ENCODE results near the gene AGAP1. TPM values are rescaled to one million over a fixed set of nuclear protein-coding genes. Genes with fewer than 3 reads are reported as not detected.

AGAP1 gene
- total RNA-seq, 2 donors from 2014 or later, result 32.8 to 34.7 TPM

DNA sequence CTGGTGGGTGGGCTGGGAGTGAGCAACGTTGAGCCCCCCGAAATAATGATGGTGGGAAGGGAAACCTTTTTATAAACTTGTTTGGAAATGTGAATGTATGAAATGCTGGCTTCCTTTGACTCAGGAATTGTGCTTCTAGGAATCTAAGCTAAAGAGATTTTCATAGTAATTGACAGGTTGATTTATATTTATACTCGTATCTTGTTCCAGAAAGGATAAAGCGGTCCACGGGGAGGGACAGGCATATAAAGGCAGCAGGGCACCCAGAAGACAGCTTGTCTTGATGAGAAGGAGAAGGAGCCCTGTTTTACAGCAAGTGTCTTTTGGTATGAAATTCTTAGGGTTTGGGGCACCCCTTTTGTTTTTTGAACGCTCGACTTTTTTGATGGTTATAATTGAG, 157.8 kb downstream of the AGAP1 start:
- DNase-seq, result no peak
- no peak overlapping the region for H3K4me3 ChIP-seq (ENCODE audit: low read length)
- no peak overlapping the region for H3K9ac ChIP-seq (ENCODE audit: extremely low read depth, low read length, poor library complexity, severe bottlenecking)
- H3K4me1 Mint-ChIP-seq, result no peaks in the 10 kb centered on the region
- WGBS, 2 experiments (ENCODE audit: insufficient coverage in 1 of 2, insufficient read length in 1 of 2), result 94 to 97% methylated on average over 6 to 7 of the region's 7 CpGs
- H3K27ac ChIP-seq (ENCODE audit: low read depth, low read length), result no peak overlapping the region
- H3K9me3 Mint-ChIP-seq, result no peaks in the 10 kb centered on the region
- H3K4me1 ChIP-seq (ENCODE audit: control insufficient read depth, insufficient read depth, low read length), result no peaks in the 10 kb centered on the region
- H3K27me3 Mint-ChIP-seq (ENCODE audit: insufficient read depth), result peaks cover 2% of the 10 kb centered on the region
- H3K27me3 ChIP-seq (ENCODE audit: control insufficient read depth, insufficient read depth, low read length, poor library complexity, severe bottlenecking), result no peaks in the 10 kb centered on the region
- H3K27ac Mint-ChIP-seq, result no peak overlapping the region
- no peaks in the 10 kb centered on the region for H3K36me3 Mint-ChIP-seq (ENCODE audit: low read depth)
- no peaks in the 10 kb centered on the region for H3K9me3 ChIP-seq (ENCODE audit: control insufficient read depth, low read length)
- H3K36me3 ChIP-seq (ENCODE audit: control insufficient read depth, insufficient read depth, low read length), result no peaks in the 10 kb centered on the region
- H3K4me3 Mint-ChIP-seq, result no peak overlapping the region
- TF ChIP-seq, protein P1, sequence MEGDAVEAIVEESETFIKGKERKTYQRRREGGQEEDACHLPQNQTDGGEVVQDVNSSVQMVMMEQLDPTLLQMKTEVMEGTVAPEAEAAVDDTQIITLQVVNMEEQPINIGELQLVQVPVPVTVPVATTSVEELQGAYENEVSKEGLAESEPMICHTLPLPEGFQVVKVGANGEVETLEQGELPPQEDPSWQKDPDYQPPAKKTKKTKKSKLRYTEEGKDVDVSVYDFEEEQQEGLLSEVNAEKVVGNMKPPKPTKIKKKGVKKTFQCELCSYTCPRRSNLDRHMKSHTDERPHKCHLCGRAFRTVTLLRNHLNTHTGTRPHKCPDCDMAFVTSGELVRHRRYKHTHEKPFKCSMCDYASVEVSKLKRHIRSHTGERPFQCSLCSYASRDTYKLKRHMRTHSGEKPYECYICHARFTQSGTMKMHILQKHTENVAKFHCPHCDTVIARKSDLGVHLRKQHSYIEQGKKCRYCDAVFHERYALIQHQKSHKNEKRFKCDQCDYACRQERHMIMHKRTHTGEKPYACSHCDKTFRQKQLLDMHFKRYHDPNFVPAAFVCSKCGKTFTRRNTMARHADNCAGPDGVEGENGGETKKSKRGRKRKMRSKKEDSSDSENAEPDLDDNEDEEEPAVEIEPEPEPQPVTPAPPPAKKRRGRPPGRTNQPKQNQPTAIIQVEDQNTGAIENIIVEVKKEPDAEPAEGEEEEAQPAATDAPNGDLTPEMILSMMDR (conservative IDR thresholded peaks at IDR 0.05), result no peak

DNA sequence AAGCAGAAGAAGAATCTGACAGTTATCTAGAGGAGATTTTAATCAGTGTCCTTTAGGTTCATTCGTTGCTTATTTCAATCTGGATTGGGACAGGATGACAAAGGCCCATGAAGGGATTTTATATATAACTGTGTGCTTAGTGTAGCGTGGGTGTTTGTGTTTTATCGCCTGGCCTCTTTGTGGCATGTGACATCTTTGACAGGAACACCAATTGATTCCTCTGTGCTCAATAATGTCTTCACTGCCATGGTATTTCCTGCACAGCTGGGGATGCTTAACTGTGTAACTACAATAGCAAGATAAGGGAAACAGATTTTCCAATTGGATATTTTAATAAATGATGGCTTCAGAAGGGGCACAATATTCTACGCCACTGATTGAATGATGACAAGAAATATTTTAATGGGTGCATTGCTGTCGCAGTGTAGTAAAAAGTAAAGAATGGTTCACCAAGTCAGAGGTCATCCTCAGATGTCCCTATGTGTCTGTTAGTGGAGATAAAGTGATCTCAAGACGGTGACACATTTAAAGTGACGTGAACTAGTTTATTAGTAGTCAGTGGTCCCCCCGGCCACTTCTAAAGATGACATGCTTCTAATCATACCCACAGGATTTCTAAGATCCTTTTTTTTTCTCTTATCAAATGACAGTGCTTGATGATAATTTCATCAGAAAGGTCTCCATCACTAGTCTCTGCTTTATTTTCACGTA, 160.4 kb downstream of the AGAP1 start:
- DNase-seq, result no peak
- no peaks in the 10 kb centered on the region for H3K9me3 Mint-ChIP-seq
- Histone ChIP-seq H3K27me3 (ENCODE audit: control insufficient read depth, insufficient read depth, low read length, poor library complexity, severe bottlenecking) (no peaks in the 10 kb centered on the region), H3K9ac (ENCODE audit: extremely low read depth, low read length, poor library complexity, severe bottlenecking) (no peak overlapping the region), H3K9me3 (ENCODE audit: control insufficient read depth, low read length) (no peaks in the 10 kb centered on the region), H3K27ac (ENCODE audit: low read depth, low read length) (peak overlapping the region; percentile 9), H3K4me1 (ENCODE audit: control insufficient read depth, insufficient read depth, low read length) (peaks cover 4% of the 10 kb centered on the region), H3K36me3 (ENCODE audit: control insufficient read depth, insufficient read depth, low read length) (no peaks in the 10 kb centered on the region), H3K4me3 (ENCODE audit: low read length) (no peak overlapping the region)
- H3K27ac Mint-ChIP-seq, result no peak overlapping the region
- peaks cover 17% of the 10 kb centered on the region for H3K4me1 Mint-ChIP-seq
- no peak overlapping the region for H3K4me3 Mint-ChIP-seq
- 77 to 86% methylated on average over 3 to 9 of the region's 9 CpGs for WGBS, 2 experiments (ENCODE audit: insufficient coverage in 1 of 2, insufficient read length in 1 of 2)
- TF ChIP-seq, protein P1 (conservative IDR thresholded peaks at IDR 0.05), result no peak
- no peaks in the 10 kb centered on the region for H3K36me3 Mint-ChIP-seq (ENCODE audit: low read depth)
- H3K27me3 Mint-ChIP-seq (ENCODE audit: insufficient read depth), result peaks cover 13% of the 10 kb centered on the region

DNA sequence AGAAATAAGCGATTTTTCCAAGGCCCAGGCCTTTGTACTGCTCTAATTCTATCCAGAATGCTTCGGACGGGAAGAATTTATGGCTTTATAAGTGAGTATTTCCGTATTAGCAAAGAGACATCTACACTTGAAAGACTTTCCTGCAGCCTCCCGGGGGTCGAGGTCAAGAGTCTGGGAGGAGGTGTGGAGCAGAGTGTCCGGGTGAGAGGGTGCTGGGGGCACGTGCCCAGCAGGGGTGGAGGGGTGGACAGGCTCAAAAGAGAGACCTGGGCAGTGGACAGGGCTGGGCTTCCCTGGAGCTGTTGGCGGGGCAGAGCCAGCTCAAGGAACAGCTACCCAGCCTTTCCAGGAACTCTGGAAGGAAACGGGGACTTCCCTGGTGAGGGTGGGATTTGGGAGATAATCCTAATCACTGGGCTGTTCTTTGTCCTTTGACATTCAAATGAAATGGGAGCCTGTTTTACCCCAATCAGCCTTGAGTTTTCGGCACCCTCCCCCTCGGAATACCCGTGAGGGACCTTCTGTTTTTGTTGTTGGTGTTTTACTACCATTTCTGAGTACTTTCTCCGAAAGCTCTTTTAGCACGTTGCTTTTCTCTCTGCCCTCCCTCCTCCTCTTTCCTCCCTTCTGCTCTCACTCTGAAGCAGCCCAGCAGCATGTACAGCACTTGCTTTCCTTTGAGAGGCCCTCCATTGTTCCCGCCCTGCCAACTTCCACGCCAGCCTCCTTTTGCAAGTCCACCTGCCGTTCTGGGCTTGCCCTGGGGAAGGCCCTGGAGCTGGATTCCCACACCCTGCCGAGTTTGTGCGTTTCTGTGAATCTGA, 164.7 kb downstream of the AGAP1 start:
- Mint-ChIP-seq H3K27me3 (ENCODE audit: insufficient read depth) (peaks cover 32% of the 10 kb centered on the region), H3K36me3 (ENCODE audit: low read depth) (no peaks in the 10 kb centered on the region), H3K9me3 (no peaks in the 10 kb centered on the region), H3K4me3 (peak overlapping the region; percentile 46), H3K4me1 (peaks cover 26% of the 10 kb centered on the region), H3K27ac (peak overlapping the region; percentile 89)
- Histone ChIP-seq H3K36me3 (ENCODE audit: control insufficient read depth, insufficient read depth, low read length) (no peaks in the 10 kb centered on the region), H3K27me3 (ENCODE audit: control insufficient read depth, insufficient read depth, low read length, poor library complexity, severe bottlenecking) (no peaks in the 10 kb centered on the region), H3K27ac (ENCODE audit: low read depth, low read length) (peak overlapping the region; percentile 33), H3K9me3 (ENCODE audit: control insufficient read depth, low read length) (no peaks in the 10 kb centered on the region), H3K9ac (ENCODE audit: extremely low read depth, low read length, poor library complexity, severe bottlenecking) (no peak overlapping the region), H3K4me3 (ENCODE audit: low read length) (peak overlapping the region; percentile 52), H3K4me1 (ENCODE audit: control insufficient read depth, insufficient read depth, low read length) (peaks cover 6% of the 10 kb centered on the region)
- TF ChIP-seq, protein P1 (conservative IDR thresholded peaks at IDR 0.05), result no peak
- WGBS, 2 experiments (ENCODE audit: insufficient coverage in 1 of 2, insufficient read length in 1 of 2), result 4 to 12% methylated on average over 8 to 20 of the region's 20 CpGs
- peak; percentile 82 for DNase-seq

Measured in endodermal cell (in vitro differentiated cells).